ENCODE data around the gene NOVA1. TPM values are rescaled to one million over a fixed set of nuclear protein-coding genes. Genes with fewer than 3 reads are reported as not detected.

Gene NOVA1
- total and polyA plus RNA-seq, 2 donors (not counting 3 experiments of a cell fraction or from before 2014, with no cell fraction given), result 2.7 to 3.3 TPM

GRCh38 chr14:26412421-26412820 is 185.4 kb downstream of the NOVA1 start:
- H3K9me1 ChIP-seq (replicated peaks; ENCODE audit: control insufficient read depth, extremely low read depth, insufficient read depth, low read length), result no peaks in the 10 kb centered on the region
- no peaks in the 10 kb centered on the region for H3K79me2 ChIP-seq (ENCODE audit: control insufficient read depth, insufficient read depth, low read length)
- H3K4me1 ChIP-seq (ENCODE audit: control insufficient read depth, extremely low read depth, insufficient read depth, low read length), result no peaks in the 10 kb centered on the region
- H3K4me3 ChIP-seq (replicated peaks in 1 of 3; ENCODE audit: insufficient read depth in 1 of 3, low read depth in 1 of 3, low read length in 3 of 3), result no peak overlapping the region
- ChIA-PET CTCF (no interaction called here), POLR2A (no interaction called here)
- no peaks in the 10 kb centered on the region for H3K27me3 ChIP-seq (ENCODE audit: control insufficient read depth in 2 of 2, insufficient read depth in 2 of 2, low read length in 2 of 2)
- H3K36me3 ChIP-seq (ENCODE audit: control insufficient read depth in 2 of 2, extremely low read depth in 1 of 2, insufficient read depth in 2 of 2, low read length in 2 of 2), result no peaks in the 10 kb centered on the region
- FAIRE-seq (no peak), DNase-seq (ENCODE audit: low read depth, low spot score) (no peak)
- H2AFZ ChIP-seq (ENCODE audit: low read depth, low read length), result no peak overlapping the region
- no TSS peak for BruUV-seq (replicated peaks)
- no peaks in the 10 kb centered on the region for H4K20me1 ChIP-seq (replicated peaks; ENCODE audit: control insufficient read depth, extremely low read depth, insufficient read depth, low read length)
- H3K9me3 ChIP-seq (replicated peaks; ENCODE audit: control insufficient read depth, insufficient read depth, low read length), result no peaks in the 10 kb centered on the region
- no peak for TF ChIP-seq JUN (IDR thresholded peaks at IDR 0.05; ENCODE audit: borderline replicate concordance, insufficient read depth, insufficient read length, low read depth)
- no peak for TF ChIP-seq CTCF (IDR thresholded peaks at IDR 0.05; ENCODE audit: extremely low read depth in 1 of 2, insufficient read depth in 1 of 2, low read depth in 1 of 2, low read length in 2 of 2)
- TF ChIP-seq FOS (IDR thresholded peaks at IDR 0.05; ENCODE audit: borderline replicate concordance, insufficient read depth, low read length), result no peak
- no peak for TF ChIP-seq EZH2 (IDR thresholded peaks at IDR 0.05; ENCODE audit: borderline replicate concordance, low read depth, low read length, severe bottlenecking)
- TF ChIP-seq MYC (IDR thresholded peaks at IDR 0.05; ENCODE audit: low read depth, low read length), result no peak
- TF ChIP-seq GATA2 (IDR thresholded peaks at IDR 0.05; ENCODE audit: insufficient read depth, insufficient read length, low read depth, low read length), result no peak
- TF ChIP-seq MAX (IDR thresholded peaks at IDR 0.05; ENCODE audit: insufficient read depth, insufficient read length), result no peak
- TF ChIP-seq POLR2A (IDR thresholded peaks at IDR 0.05; ENCODE audit: low read depth, low read length), result no peak
- TF ChIP-seq POLR2AphosphoS5 (IDR thresholded peaks at IDR 0.05; ENCODE audit: insufficient read depth, low read depth, low read length), result no peak
- intact Hi-C loops (cut with micrococcal nuclease) (no loop called here), dilution Hi-C loops (cut with MboI; ENCODE audit: extremely low pct_ligation_motif_present, low sequenced_read_pairs) (no loop called here)
- H3K4me2 ChIP-seq (ENCODE audit: insufficient read depth, low read length), result no peak overlapping the region
- H3K27ac ChIP-seq (ENCODE audit: insufficient read depth, low read depth, low read length), result no peak overlapping the region
- H3K9ac ChIP-seq (replicated peaks; ENCODE audit: extremely low read depth, insufficient read depth, low read length), result no peak overlapping the region

All from endothelial cell of umbilical vein (primary cell).